ENCODE measurements around the gene SPTBN4.
"Not testable (repeated sequence)": the region's sequence is repeated elsewhere in the genome, so short reads cannot be mapped to it uniquely, and the experiment has no call there.

The SPTBN4 gene

DNA sequence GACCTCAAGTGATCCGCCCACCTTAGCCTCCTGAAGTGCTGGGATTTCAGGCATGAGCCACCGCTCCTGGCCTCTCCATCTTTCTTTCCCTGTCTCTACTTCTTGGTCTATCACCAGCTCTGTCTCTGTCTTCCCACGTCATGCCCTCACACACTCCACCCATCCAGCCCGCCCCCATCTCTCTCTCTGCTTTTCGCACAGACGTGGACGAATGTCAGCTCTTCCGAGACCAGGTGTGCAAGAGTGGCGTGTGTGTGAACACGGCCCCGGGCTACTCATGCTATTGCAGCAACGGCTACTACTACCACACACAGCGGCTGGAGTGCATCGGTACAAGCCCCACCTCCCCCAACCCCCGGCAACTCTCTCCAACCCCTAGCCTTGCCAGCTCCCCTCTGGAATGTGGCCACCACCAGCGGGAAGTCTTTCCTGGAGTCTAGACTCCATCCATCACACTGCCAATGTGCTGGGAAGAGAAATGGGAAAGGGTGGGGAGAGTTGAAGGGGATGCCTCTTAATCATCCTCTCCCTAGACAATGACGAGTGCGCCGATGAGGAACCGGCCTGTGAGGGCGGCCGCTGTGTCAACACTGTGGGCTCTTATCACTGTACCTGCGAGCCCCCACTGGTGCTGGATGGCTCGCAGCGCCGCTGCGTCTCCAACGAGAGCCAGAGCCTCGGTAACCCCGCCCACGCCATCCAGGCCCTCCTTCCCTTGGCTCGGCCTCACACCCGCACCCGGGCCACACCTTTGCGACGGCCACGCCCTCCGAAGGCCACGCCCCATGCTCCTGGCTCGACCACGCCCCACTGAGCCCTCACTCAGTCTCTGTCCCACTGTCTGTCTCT is 156.8 kb downstream of the SPTBN4 start:
- peak; percentile 88 to 98 for DNase-seq

DNA sequence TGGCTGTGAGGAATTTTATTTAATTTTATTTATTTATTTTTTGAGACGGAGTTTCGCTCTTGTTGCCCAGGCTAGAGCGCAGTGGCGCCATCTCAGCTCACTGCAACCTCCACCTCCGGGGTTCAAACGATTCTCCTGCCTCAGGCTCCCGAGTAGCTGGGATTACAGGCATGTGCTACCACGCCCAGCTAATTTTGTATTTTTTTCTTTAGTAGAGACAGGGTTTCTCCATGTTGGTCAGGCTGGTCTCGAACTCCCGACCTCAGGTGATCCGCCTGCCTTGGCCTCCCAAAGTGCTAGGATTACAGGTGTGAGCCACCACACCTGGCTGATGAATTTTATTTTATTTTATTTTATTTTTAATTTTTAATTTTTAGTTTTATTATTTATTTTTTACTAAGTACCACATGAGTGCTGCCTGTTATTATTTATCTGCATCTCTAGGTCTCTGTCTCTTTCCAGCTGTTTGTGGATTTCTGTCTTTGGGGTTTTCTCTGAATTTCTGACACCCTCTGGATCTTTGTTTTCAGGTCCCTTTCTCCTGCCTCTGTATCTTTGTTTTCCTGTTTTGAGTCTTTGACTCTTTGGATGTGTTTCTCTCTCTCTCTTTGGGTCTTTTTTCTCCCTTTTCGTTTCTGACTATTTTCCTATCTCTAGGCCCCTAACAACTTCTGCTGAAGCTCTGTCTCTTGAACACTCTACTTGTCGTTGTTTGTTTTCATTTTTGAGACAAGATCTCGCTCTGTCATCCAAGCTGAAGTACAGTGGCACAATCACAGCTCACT is 157.8 kb downstream of the SPTBN4 start:
- DNase-seq, result not testable (repeated sequence)

DNA sequence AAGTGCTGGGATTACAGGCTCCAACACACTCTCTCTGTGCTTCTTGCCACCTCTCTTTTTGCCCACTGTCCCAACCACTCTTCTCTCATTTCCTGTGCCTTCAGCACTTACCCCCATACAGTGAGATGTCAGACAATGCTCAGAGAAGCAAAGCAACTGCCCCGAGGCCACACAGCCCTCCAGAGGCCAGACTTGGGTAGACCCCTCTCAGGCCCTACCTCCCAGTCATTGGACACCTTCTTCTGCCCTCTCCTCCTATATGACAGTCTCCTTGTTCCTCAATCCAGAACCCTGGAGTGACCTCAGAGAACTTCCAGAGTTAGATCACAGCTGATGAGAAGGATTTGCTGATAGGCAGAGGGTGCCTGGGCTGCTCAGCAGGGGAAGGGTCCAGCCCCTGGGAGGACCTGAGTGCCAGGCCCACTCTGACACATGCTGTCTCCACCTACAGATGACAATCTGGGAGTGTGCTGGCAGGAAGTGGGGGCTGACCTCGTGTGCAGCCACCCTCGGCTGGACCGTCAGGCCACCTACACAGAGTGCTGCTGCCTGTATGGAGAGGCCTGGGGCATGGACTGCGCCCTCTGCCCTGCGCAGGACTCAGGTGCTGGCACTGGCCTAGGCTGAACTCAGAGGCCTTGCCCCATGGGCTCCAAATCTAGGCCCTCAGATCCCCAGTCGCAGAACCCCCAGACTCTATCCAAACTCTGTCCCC is 158.8 kb downstream of the SPTBN4 start:
- no peak for DNase-seq

Data from NCI-H526 (cell line).